ENCODE measurements around the gene AUTS2. TPM values are rescaled to one million over a fixed set of nuclear protein-coding genes. Genes with fewer than 3 reads are reported as not detected.

Gene AUTS2
- total RNA-seq, 3 donors from 2014 or later, result 31.5 to 94.3 (median 81.3) TPM

GRCh38 chr7:70636169-70636568 lies 1037.9 kb downstream of the AUTS2 start:
- no peak overlapping the region for H3K4me3 ChIP-seq
- intact Hi-C loops (cut with DNase I; ENCODE audit: low total_unique reads), result no loop called here
- H3K36me3 ChIP-seq, result no peaks in the 10 kb centered on the region
- H3K27ac ChIP-seq, result no peak overlapping the region
- TF ChIP-seq POLR2AphosphoS5 (IDR thresholded peaks at IDR 0.05), result no peak
- TF ChIP-seq CTCF (IDR thresholded peaks at IDR 0.05), result no peak
- TF ChIP-seq POLR2A (IDR thresholded peaks at IDR 0.05), result no peak
- H3K9me3 ChIP-seq, result no peaks in the 10 kb centered on the region
- H3K27me3 ChIP-seq, result no peaks in the 10 kb centered on the region
- H3K4me1 ChIP-seq, result no peaks in the 10 kb centered on the region
- no peak for DNase-seq (ENCODE audit: low spot score in 2 of 2)

DNA sequence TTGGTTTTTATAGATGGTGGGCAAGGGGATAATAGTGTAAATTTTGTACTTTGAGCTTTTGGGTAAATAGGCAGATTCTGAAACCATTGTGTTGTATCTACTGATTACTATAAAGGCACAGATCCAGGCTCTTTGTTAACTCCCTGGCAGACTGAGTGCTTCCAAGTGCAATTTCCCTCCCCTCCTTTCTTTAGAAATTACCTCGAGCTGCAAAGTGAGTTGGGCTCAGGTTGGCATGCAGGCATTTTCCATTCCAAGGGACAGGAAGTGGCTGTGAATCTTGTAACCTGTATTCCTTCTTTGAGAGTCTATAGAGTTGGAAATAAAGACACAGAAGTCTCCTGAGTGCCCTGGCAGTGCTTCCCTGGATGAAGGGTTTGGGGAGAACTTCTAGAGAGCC lies 1039.5 kb downstream of the AUTS2 start:
- intact Hi-C loops (cut with DNase I; ENCODE audit: low total_unique reads), result no loop called here
- Histone ChIP-seq H3K4me1 (no peaks in the 10 kb centered on the region), H3K4me3 (no peak overlapping the region), H3K27me3 (no peaks in the 10 kb centered on the region), H3K36me3 (no peaks in the 10 kb centered on the region), H3K9me3 (no peaks in the 10 kb centered on the region), H3K27ac (no peak overlapping the region)
- TF ChIP-seq POLR2A (IDR thresholded peaks at IDR 0.05), result no peak
- TF ChIP-seq CTCF (IDR thresholded peaks at IDR 0.05), result no peak
- no peak for TF ChIP-seq POLR2AphosphoS5 (IDR thresholded peaks at IDR 0.05)
- DNase-seq (ENCODE audit: low spot score in 2 of 2), result no peak

- Histone ChIP-seq H3K4me1 (no peaks in the 10 kb centered on the region), H3K9me3 (no peaks in the 10 kb centered on the region), H3K27me3 (no peaks in the 10 kb centered on the region), H3K27ac (no peak overlapping the region), H3K36me3 (no peaks in the 10 kb centered on the region), H3K4me3 (no peak overlapping the region)
- intact Hi-C loops (cut with DNase I; ENCODE audit: low total_unique reads), result no loop called here
- TF ChIP-seq POLR2AphosphoS5 (IDR thresholded peaks at IDR 0.05) (no peak), POLR2A (IDR thresholded peaks at IDR 0.05) (no peak), CTCF (IDR thresholded peaks at IDR 0.05) (no peak)
- no peak for DNase-seq (ENCODE audit: low spot score in 2 of 2)
These were observed 1040.2 kb downstream of the AUTS2 start for GRCh38 chr7:70638158-70639107.

- intact Hi-C loops (cut with DNase I; ENCODE audit: low total_unique reads), result no loop called here
- no peak for DNase-seq (ENCODE audit: low spot score in 2 of 2)
- Histone ChIP-seq H3K4me1 (no peaks in the 10 kb centered on the region), H3K27me3 (no peaks in the 10 kb centered on the region), H3K4me3 (no peak overlapping the region), H3K27ac (no peak overlapping the region), H3K9me3 (no peaks in the 10 kb centered on the region), H3K36me3 (no peaks in the 10 kb centered on the region)
- TF ChIP-seq CTCF (IDR thresholded peaks at IDR 0.05) (no peak), POLR2AphosphoS5 (IDR thresholded peaks at IDR 0.05) (no peak), POLR2A (IDR thresholded peaks at IDR 0.05) (no peak)
These were observed 1042.1 kb downstream of the AUTS2 start for GRCh38 chr7:70640266-70640833.

DNA sequence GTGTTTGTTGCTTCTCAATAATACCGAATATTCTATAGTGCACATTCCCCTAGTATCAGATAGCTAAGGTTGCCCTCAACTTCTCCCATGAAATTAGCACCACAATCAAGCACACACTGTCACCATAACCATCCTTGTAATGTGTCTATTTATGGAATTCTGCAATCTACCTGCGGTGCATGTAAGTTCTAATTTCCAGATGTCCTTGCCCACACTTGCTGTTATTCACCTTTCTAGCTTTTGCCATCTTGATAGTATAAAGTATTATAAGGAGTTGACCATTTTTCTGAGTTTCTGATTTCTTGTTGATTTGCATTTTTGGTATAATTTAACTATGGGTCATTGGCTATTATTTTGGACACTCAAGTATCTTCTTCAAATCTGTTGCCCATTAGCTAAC lies 1043.6 kb downstream of the AUTS2 start:
- intact Hi-C loops (cut with DNase I; ENCODE audit: low total_unique reads), result no loop called here
- Histone ChIP-seq H3K27me3 (no peaks in the 10 kb centered on the region), H3K9me3 (no peaks in the 10 kb centered on the region), H3K4me1 (no peaks in the 10 kb centered on the region), H3K27ac (no peak overlapping the region), H3K36me3 (no peaks in the 10 kb centered on the region), H3K4me3 (no peak overlapping the region)
- no peak for TF ChIP-seq POLR2AphosphoS5 (IDR thresholded peaks at IDR 0.05)
- no peak for TF ChIP-seq POLR2A (IDR thresholded peaks at IDR 0.05)
- no peak for TF ChIP-seq CTCF (IDR thresholded peaks at IDR 0.05)
- DNase-seq (ENCODE audit: low spot score in 2 of 2), result no peak

Data from breast epithelium (tissue), 4 donors.